Neuron (in vitro differentiated cells): ENCODE results near the gene EMX1.

ENCODE experiments used
- H2AFZ ChIP-seq: one replicate; pipeline ENCODE4 v1.6.1; 2013; ENCODE audit warnings: low read depth, mild to moderate bottlenecking, inconsistent platforms, low read length, moderate library complexity
- H3K27me3 ChIP-seq: one replicate; pipeline ENCODE4 v1.6.1; 2013; ENCODE audit warnings: low read length; ENCODE audit not compliant: insufficient read depth
- H3K36me3 ChIP-seq: one replicate; pipeline ENCODE4 v1.6.1; 2013; ENCODE audit warnings: low read length; ENCODE audit not compliant: insufficient read depth
- H3K4me1 ChIP-seq: one replicate; pipeline ENCODE4 v1.6.1; 2013; ENCODE audit warnings: low read length; ENCODE audit not compliant: insufficient read depth
- H3K4me3 ChIP-seq: 2 replicates; pipeline ENCODE4 v1.5.1; 2013; ENCODE audit warnings: mild to moderate bottlenecking, low read length, moderate library complexity
- H3K9me3 ChIP-seq: one replicate; pipeline ENCODE4 v1.6.1; 2013; ENCODE audit warnings: low read length

EMX1 gene

DNA sequence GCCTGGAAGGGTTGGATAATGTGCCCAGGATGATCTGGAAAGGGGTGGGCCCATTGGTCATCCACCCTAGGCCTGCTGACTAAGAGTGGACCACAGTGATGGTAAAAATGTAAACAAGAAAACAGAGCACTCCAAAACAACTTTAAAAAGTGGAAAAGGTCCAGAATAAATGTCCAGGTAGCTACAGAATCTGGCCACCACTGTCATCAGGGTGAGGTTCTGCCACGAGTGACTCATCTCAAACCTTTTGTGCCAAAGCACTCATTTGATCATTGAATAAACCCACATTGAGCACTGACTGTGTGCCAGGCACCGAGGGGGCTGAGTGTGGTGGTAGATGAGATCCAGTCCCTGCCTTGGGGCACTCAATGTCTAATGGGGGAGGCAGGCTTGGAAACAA is 64.9 kb downstream of the EMX1 start:
- Histone ChIP-seq H3K4me1 (no peaks in the 10 kb centered on the region), H3K36me3 (no peaks in the 10 kb centered on the region), H3K9me3 (no peaks in the 10 kb centered on the region), H2AFZ (no peak overlapping the region), H3K27me3 (no peaks in the 10 kb centered on the region), H3K4me3 (no peak overlapping the region)

DNA sequence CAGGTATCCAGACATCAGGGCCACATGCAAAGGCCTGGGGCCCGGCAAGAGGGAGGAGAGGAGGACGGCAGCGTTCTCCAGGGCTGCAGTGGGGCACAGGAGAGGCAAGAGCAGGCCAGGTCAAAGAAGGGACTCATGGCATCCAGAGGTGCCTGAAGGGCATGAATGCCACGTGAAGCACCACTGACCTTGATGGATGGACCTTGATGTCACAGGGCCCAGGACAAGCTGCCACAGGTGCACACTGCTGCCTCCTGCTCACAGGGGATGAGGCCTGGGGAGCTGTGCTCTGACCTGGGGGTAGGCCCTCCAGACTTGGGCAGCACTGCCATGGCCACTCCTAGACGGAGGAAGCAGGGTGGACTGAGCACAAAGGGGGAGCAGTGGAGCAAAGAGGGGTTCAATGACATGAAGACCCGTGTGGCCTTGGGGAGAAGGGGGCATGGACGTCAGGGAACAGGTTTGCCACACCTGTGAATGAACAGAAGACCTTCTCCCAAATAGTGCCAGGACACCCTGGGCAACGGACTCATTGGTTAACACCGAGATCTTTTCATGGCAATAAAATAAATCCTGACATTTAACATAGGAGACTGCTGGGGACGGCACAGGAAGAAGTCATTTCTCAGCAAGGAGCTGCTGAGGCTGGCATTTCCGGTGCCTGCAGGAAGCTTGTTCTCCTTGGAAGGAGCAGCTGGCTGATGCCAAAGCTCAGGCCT is 65.6 kb downstream of the EMX1 start:
- no peaks in the 10 kb centered on the region for H3K36me3 ChIP-seq
- no peaks in the 10 kb centered on the region for H3K9me3 ChIP-seq
- no peaks in the 10 kb centered on the region for H3K4me1 ChIP-seq
- no peak overlapping the region for H2AFZ ChIP-seq
- no peaks in the 10 kb centered on the region for H3K27me3 ChIP-seq
- H3K4me3 ChIP-seq: no peak overlapping the region

- H3K4me1 ChIP-seq: no peaks in the 10 kb centered on the region
- H3K27me3 ChIP-seq: no peaks in the 10 kb centered on the region
- H3K36me3 ChIP-seq: no peaks in the 10 kb centered on the region
- no peak overlapping the region for H2AFZ ChIP-seq
- no peak overlapping the region for H3K4me3 ChIP-seq
- no peaks in the 10 kb centered on the region for H3K9me3 ChIP-seq
These were observed 66.3 kb downstream of the EMX1 start for GRCh38 chr2:72983500-72984161.

GRCh38 chr2:72984172-72984671 is 66.9 kb downstream of the EMX1 start:
- Histone ChIP-seq H3K9me3 (no peaks in the 10 kb centered on the region), H2AFZ (no peak overlapping the region), H3K4me3 (no peak overlapping the region), H3K36me3 (no peaks in the 10 kb centered on the region), H3K27me3 (no peaks in the 10 kb centered on the region), H3K4me1 (no peaks in the 10 kb centered on the region)
